GM23248 (cell line): ENCODE measurements around the gene NOVA2.

ENCODE experiments used
- EZH2 ChIP-seq: fragments of 200-600 bp; sonication (generic); IDR thresholded peaks from 2 replicates; pipeline ENCODE4 v1.6.1; 2018; ENCODE audit warnings: antibody characterized with exemption, mild to moderate bottlenecking; ENCODE audit not compliant: insufficient read depth, poor library complexity, severe bottlenecking
- EZH2phosphoT487 ChIP-seq: fragments of 200-600 bp; sonication (generic); IDR thresholded peaks from 2 replicates; pipeline ENCODE4 v1.6.1; 2018; ENCODE audit warnings: antibody characterized with exemption, moderate library complexity, mild to moderate bottlenecking, low read depth; ENCODE audit not compliant: insufficient read depth

GRCh38 chr19:45998834-45999233 is 25.2 kb upstream of the NOVA2 start:
- TF ChIP-seq EZH2 (no peak), EZH2phosphoT487 (no peak)
